OCI-LY3 (cell line): ENCODE measurements around the gene DNAL1.

Experiments used
- EZH2phosphoT487 ChIP-seq: fragments of 200-600 bp; shearing (Covaris generic); IDR thresholded peaks from 2 replicates; pipeline ENCODE4 v1.6.1; 2018; ENCODE audit warnings: antibody characterized with exemption, mixed run types, low read depth
- TF ChIP-seq, protein P1 (sequence below): fragments of 200-600, 300-600 bp; sonication (generic); IDR thresholded peaks from 2 replicates; pipeline ENCODE4 v1.5.1; 2014; ENCODE audit warnings: antibody characterized with exemption, low read length, low read depth

DNA sequence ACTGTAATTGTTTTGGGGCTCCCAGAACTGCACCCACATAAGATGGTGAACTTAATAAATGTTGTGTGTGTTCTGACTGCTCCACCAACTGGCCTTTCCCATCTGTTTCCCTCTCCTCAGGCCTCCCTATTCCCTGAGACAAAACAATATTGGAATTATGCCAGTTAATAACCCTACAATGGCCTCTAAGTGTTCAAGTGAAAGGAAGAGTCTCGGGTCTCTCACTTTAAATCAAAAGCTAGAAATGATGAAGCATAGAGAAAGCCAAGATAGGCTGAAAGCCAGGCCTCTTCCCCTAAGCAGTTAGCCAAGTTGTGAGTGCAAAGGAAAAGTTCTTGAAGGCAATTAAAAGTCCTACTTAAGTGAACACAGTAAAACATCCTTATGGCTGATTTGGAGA lies 19.1 kb upstream of the DNAL1 start:
- TF ChIP-seq, protein P1, sequence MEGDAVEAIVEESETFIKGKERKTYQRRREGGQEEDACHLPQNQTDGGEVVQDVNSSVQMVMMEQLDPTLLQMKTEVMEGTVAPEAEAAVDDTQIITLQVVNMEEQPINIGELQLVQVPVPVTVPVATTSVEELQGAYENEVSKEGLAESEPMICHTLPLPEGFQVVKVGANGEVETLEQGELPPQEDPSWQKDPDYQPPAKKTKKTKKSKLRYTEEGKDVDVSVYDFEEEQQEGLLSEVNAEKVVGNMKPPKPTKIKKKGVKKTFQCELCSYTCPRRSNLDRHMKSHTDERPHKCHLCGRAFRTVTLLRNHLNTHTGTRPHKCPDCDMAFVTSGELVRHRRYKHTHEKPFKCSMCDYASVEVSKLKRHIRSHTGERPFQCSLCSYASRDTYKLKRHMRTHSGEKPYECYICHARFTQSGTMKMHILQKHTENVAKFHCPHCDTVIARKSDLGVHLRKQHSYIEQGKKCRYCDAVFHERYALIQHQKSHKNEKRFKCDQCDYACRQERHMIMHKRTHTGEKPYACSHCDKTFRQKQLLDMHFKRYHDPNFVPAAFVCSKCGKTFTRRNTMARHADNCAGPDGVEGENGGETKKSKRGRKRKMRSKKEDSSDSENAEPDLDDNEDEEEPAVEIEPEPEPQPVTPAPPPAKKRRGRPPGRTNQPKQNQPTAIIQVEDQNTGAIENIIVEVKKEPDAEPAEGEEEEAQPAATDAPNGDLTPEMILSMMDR: no peak
- no peak for TF ChIP-seq EZH2phosphoT487
